NOMO-1 treated with DMSO at 0.1 percent for 48 hours (cell line): ENCODE measurements around the gene COL15A1.

Source experiments
- DNase-seq: peaks from one replicate; lab custom pipeline; 2025; ENCODE audit not compliant: unreplicated experiment; lab: John Stamatoyannopoulos, UW

Gene COL15A1

DNA sequence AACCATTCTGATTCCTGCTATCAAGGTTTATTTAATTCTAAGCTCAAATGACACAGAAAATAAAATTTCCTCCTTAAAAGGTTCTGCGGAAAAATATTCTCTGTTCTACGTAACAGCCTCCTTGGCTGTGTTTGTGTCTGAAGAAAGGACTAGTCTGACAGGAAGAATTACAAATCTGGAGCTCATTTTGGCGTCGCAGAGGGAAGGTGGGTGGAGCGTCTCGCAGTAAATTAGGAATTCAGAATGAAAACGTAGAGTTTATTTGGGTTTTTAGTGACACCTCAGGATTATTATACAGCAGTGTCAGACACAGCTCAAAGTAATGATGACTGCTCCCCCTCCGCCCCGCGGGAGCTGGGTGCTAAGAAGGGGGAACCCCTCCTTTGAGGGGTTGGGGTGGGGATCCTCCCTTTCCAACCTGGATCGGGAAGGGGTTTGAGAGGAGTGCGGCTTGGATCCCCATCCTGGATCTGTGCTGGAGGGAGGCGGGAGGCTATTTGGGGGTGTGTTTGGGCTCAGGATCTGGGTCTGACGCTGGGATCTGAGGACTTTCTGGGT is 160.3 kb downstream of the COL15A1 start:
- DNase-seq = no peak

GRCh38 chr9:99104459-99105151 is 160.9 kb downstream of the COL15A1 start, which contains the start of gene TGFBR1:
TGFBR1 (plus strand) TSS chr9:99105113; CDS start chr9:99105206, 93 bp downstream.
- DNase-seq = peak; percentile 92

DNA sequence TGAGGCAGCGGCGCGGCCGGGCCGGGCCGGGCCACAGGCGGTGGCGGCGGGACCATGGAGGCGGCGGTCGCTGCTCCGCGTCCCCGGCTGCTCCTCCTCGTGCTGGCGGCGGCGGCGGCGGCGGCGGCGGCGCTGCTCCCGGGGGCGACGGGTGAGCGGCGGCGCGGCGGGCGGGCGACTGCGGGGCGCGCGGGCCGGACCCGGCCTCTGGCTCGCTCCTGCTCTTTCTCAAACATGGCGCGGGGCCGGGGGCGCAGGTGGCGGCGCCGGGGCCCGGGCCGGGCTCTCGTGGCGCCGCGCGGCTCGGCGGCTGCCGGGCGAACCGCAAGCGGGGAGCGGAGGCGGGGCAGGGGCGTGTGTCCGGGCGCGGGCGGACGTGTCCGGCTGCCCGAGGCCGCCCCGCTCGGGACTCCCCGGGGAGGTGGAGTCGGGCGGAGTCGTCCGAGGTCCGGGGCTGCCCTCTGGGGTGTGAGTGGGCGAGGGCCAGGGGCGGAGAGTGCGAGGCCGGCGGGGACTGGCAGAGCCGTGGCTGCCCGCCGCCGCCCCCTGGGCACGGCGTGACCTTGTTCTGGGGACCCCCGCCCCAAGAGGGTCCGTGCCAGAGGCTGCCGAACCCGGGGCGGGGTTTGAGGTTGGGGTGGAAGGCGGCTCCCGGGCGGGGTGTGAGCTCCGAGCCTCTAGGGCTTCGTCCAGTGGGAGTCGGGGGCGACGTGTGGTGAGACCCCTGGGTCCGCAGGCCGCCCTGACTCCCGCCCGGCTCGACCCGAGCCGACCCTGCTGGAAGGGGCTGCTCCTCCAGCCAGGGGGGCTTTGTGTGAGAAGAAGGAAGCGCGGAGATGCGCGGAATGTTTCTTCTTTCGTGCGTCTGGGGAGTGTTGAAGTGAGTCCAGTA is 161.7 kb downstream of the COL15A1 start:
- peak; percentile 36 for DNase-seq

DNA sequence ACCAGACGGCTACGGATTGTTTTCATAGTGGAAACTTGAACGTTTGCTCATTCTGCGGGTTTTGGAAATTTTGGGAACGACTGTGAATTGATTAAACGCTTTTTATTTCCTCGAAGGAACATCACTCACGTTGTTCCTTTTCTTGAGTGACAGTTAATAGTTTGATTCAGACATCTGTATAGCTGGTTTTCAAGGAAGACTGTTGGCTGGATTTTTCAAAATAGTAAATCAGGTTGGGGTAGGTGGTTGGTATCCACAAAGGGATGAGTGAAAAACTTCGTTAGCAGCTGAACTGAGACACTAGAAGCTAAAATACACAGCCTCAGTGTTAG is 162.3 kb downstream of the COL15A1 start:
- DNase-seq = no peak

DNA sequence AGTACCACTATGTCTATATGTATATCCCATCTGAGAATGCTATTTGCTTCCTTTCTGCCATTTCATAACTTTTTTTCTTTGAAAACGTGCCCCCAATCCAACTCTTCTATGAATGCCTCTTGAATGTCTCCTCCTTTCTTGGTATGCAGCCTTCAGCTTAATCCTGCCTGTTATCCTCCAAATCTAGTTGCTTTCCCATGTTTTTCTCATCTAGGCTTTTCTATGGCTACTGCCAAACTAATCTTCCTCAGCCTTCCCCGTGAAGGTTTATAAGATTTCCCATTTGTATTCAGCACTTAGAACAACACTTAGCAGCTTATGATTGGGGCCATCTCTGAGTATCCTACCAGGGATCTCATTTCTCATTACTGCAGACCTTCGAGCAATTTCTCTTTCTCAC is 163.7 kb downstream of the COL15A1 start:
- no peak for DNase-seq

GRCh38 chr9:99108131-99108530 is 164.4 kb downstream of the COL15A1 start:
- DNase-seq = no peak

DNA sequence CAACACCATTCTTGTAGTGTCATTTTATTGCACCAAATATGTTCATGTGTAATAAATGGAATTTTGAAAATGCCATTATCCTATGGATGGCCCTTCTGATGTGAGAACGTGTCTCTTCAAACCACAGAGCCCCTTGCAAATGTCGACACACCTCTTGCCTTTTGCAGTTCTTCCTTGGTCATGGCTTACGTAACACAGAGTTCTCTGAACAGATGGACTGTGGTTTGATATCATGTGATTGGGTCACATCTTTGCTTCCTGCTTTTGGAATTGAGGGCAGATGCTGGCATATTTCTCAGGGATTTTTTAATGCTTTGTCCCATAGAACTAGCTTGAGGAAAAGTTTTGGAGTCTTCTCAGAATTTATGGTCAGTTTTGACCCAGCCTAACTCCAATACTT is 165.8 kb downstream of the COL15A1 start:
- peak; percentile 97 for DNase-seq

DNA sequence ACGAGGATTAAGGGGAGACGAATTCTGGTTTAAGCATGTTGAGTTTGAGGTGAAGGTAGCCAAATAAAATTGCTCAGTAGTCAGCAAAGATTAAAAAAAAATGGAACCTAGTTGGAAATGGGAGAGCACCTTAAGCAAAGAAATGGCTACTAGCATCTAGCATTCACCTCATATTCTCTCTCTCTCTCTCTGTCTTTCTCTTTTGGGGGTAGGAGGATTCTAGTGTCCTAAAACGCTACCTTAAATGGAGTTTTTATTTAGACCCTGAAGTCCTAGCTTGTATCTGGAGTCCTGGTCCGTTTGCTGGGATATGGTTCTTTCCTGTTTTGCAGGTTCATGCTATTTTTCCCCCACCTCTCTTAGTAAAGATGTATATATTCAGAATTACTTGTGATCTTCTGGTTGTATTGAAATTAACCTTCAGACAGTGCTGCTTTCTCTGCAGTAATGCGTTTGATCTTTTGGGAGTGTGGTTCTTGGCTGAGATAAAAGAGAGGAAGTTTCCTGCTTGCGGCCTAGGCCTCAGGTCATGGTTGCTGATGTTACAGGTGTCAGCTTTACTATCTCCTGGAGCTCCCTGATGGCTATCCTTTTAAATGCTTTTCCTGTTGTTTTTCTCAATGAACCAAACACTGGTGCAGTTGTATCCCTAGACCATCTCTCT is 169.2 kb downstream of the COL15A1 start:
- no peak for DNase-seq

- no peak for DNase-seq
Observed at GRCh38 chr9:99113414-99114048, 169.8 kb downstream of the COL15A1 start.

DNA sequence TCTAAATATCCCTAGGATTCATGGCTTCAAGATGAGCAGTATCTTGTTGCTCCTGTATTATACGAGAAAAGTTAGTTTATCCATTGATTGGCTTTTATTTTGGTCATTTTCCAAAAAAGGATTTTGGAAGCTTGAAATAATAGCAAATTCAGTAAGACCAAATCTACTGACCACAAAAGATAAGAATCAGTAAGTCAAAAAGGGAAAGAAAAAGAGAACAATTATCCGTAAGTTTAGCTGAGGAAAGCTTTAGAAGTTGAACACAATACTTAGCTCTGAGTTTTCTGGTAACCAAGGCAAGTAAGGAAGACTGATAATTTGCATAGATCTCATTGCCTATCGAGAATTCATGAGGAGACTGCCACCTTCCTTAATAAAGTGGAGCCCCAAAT is 170.3 kb downstream of the COL15A1 start:
- DNase-seq = no peak

DNA sequence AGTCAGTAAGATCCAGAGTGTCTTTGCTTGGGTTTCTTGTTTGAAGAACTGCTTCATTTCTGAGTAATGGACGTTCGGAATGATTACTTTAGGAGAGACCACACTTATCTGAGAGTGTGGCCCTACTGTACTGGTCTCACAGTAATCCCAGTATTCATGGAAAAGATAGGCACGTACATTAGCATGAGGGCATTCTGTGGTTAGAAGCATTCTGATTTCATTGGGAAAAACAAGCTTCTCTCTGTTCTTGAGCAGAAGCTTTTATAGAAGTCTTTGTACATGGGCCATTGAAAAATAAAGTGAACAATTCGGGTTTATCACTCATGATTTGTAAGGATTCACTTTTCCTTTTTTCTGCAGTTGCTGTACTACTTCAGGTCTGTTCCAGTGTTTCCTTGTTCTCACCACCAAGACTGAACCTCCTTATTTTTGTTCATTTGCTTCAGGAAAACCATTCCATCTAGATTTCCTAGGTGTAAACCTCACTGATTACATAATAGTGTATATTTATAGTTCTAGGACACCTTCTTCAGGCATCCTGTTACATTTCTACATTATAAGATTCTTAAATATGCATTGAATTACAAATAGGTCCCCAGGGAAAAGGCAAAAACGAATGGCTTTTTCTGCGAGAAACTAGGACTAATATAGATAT is 171.3 kb downstream of the COL15A1 start:
- no peak for DNase-seq

DNA sequence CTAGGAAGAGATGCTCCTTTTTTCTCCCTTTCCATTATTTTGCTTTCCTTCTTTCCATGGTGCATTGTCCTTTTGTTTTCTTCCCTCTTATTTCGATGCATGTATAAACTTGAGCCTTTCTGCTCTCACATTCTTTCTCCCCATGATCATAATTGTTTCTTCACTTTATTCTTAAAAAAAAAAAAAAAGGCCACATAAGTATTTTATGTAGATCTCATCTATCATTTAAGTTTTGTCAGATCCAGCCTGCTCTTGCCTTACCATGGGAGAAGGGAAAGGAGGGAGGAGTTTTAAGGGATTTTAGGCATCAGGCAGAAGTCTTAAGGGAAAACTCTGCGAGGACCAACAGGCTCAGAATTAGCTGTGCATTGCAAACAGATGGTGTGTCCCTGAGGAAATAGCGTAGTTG is 172.3 kb downstream of the COL15A1 start:
- DNase-seq = no peak

DNA sequence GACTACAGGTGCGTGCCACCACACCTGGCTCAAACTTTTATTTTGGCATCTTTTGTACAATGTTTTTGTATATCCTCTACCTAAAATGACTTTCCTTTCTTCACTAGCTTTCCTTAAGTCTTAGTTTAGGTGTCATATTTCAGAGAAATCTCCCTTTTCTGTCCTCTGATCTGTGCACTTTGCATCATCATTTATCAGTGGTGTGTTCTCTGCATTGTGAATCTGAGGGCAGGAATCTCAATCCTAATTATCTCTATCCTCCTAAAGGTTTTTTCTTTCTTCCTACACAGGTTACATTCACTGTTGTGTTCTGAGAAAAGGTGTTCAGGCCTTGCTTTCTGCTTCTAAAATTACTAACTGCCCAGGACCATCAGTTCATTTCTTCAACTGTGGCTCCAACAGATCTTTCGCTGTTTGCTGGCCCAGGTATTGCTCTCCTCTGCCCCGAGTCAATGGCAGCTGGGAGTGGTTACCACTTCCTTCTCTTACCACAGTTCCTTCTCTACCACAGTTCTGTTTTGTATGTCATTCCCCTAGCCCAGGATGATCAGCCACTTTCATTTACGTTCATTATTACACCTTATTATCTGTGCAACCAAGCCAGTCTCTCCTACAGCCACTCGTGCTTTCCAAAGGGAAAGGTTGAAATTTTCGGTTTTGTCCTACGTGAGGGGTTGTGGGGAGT is 175.2 kb downstream of the COL15A1 start:
- peak; percentile 81 for DNase-seq

DNA sequence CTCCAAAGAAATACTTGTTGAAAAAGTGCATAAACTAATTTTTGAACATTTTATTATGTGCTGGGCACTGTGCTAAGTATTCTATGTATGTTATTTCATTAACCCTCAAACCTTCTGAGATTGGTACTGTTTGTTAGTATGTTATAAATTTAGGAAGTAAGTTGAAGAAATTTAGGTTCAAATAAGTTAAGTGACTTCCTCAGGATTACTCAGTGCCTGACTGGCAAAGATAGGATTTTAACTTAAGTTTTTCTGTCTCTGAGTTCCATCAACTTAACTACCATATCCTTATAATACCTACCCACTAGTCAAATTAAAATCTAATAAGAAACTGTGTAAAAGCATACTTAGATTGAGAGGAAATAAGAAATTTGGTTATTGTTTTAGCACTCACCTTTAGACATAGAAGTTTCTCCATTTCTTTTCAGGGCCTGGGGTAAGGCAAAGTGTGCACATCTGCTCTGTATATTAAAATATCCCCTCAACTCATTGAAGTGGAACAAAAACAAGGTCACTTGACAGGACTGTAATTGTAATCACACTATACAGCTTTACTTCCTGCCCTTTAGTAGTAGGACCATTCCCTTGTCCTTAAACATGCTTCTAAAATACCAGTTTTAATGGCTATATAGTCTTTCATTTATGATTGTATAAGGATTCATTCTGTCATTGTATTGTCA is 176.4 kb downstream of the COL15A1 start:
- no peak for DNase-seq
